LNCaP clone FGC (cell line): ENCODE data around the gene SLC9A3.

ENCODE experiments used
- DNase-seq: peaks from one replicate; pipeline ENCODE4 v3.0.0-alpha.2; 2011; ENCODE audit warnings: low read depth
- H3K4me3 ChIP-seq: 2 replicates; pipeline ENCODE4 v1.5.1; 2011; ENCODE audit warnings: mild to moderate bottlenecking, low read depth, low read length, control low read depth
- CTCF ChIP-seq: IDR thresholded peaks from 2 replicates; pipeline ENCODE4 v1.5.1; 2012; ENCODE audit warnings: mild to moderate bottlenecking; ENCODE audit not compliant: control insufficient read depth, insufficient read depth; ENCODE audit errors: extremely low read depth

Gene SLC9A3

GRCh38 chr5:569868-570361, 45.7 kb upstream of the SLC9A3 start:
- TF ChIP-seq CTCF: no peak
- no peak for DNase-seq
- no peak overlapping the region for H3K4me3 ChIP-seq

DNA sequence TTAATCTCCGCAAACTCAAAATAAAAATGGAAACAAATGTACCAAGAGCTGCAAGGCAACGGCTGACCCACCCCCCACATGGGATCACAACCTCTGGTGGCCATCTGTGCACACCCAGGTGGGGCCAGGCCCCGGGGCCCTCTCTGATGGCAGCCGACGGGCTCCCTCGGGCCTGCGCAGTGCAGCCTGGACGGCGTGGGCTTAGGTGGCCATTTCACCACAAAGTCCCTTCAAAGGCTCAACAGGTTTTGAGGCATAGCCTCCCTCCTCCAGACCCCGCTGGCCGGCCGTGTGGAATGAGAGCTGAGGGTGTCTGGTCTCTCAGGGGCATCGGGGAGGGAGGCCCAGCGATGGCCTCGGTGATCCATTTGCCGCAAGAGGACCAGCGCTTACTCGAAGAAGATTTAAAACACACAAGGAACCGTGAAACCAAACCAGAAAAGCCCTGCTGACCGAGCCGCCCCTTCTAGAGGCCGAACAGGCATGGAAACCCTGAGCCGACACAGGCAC, 45.2 kb upstream of the SLC9A3 start:
- H3K4me3 ChIP-seq: no peak overlapping the region
- no peak for DNase-seq
- no peak for TF ChIP-seq CTCF

- no peak overlapping the region for H3K4me3 ChIP-seq
- DNase-seq: no peak
- TF ChIP-seq CTCF: no peak
These were observed 44.6 kb upstream of the SLC9A3 start for GRCh38 chr5:568809-569208.

DNA sequence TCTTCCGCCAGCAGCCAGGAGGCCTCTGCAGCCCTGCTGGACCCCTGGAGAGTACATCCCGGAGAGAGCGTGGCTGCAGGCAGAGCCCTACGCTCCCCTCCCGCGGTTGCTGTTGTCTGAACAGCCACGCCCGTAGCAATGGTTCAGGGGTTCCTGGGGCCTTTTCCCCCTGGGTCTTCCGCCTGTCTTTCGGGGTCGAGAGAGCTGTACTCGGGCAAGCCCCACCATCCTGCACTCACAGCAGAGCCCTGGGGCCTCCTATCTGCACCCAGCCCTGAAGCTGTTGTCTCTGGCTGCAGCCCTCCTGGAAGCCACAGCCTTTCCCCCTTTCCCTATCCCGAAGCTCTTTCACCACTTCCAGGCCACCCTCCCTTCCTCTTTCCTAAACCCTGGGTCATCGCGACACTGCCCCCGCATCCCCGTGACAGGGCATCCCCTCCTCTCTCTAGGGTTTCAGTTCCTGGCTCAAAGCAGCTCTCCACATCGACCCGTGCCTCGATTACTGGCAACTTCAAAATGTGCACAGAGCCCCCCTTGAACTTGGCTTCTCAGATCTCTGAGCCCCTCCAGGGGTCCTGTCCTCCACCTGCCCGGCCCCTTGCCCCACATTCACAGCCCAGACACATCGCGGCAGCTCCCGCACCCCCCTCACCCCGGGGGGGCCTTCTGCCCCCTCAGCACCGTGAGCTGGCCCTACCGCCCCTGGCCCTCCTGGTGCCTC, 44.0 kb upstream of the SLC9A3 start:
- no peak for TF ChIP-seq CTCF
- H3K4me3 ChIP-seq: no peak overlapping the region
- no peak for DNase-seq

GRCh38 chr5:567664-568060, 43.4 kb upstream of the SLC9A3 start:
- TF ChIP-seq CTCF: no peak
- DNase-seq: no peak
- H3K4me3 ChIP-seq: no peak overlapping the region

- TF ChIP-seq CTCF: no peak
- no peak overlapping the region for H3K4me3 ChIP-seq
- no peak for DNase-seq
These were observed 42.5 kb upstream of the SLC9A3 start for GRCh38 chr5:566636-567309.
